ENCODE measurements around the gene LGMN.

The LGMN gene

GRCh38 chr14:92709340-92710000 lies 39.0 kb downstream of the LGMN start:
- TF ChIP-seq POLR2AphosphoS5 (IDR thresholded peaks at IDR 0.05; ENCODE audit: low read depth, low read length): no peak
- no peak for TF ChIP-seq FOXP2 (optimal IDR thresholded peaks at IDR 0.05; ENCODE audit: borderline replicate concordance, extremely low read depth, extremely low read length, insufficient read depth)
- no peak for TF ChIP-seq TAF1 (IDR thresholded peaks at IDR 0.05; ENCODE audit: borderline replicate concordance, insufficient read depth, low read length)
- no peak for TF ChIP-seq REST (IDR thresholded peaks at IDR 0.05; ENCODE audit: insufficient read depth in 1 of 2, low read depth in 2 of 2, low read length in 2 of 2)
- no peak for TF ChIP-seq SIN3A (IDR thresholded peaks at IDR 0.05; ENCODE audit: borderline replicate concordance, insufficient read depth, low read length)

- TF ChIP-seq POLR2AphosphoS5 (IDR thresholded peaks at IDR 0.05; ENCODE audit: low read depth, low read length) (no peak), REST (IDR thresholded peaks at IDR 0.05; ENCODE audit: insufficient read depth in 1 of 2, low read depth in 2 of 2, low read length in 2 of 2) (no peak), FOXP2 (optimal IDR thresholded peaks at IDR 0.05; ENCODE audit: borderline replicate concordance, extremely low read depth, extremely low read length, insufficient read depth) (no peak), SIN3A (IDR thresholded peaks at IDR 0.05; ENCODE audit: borderline replicate concordance, insufficient read depth, low read length) (no peak), TAF1 (IDR thresholded peaks at IDR 0.05; ENCODE audit: borderline replicate concordance, insufficient read depth, low read length) (no peak)
These were observed 42.0 kb downstream of the LGMN start for GRCh38 chr14:92706386-92706785.

GRCh38 chr14:92704821-92705220 lies 43.6 kb downstream of the LGMN start:
- TF ChIP-seq FOXP2 (optimal IDR thresholded peaks at IDR 0.05; ENCODE audit: borderline replicate concordance, extremely low read depth, extremely low read length, insufficient read depth) (no peak), TAF1 (IDR thresholded peaks at IDR 0.05; ENCODE audit: borderline replicate concordance, insufficient read depth, low read length) (no peak), POLR2AphosphoS5 (IDR thresholded peaks at IDR 0.05; ENCODE audit: low read depth, low read length) (no peak), SIN3A (IDR thresholded peaks at IDR 0.05; ENCODE audit: borderline replicate concordance, insufficient read depth, low read length) (no peak), REST (IDR thresholded peaks at IDR 0.05; ENCODE audit: insufficient read depth in 1 of 2, low read depth in 2 of 2, low read length in 2 of 2) (no peak)

GRCh38 chr14:92704036-92704804 lies 44.2 kb downstream of the LGMN start:
- TF ChIP-seq SIN3A (IDR thresholded peaks at IDR 0.05; ENCODE audit: borderline replicate concordance, insufficient read depth, low read length) (no peak), FOXP2 (optimal IDR thresholded peaks at IDR 0.05; ENCODE audit: borderline replicate concordance, extremely low read depth, extremely low read length, insufficient read depth) (no peak), POLR2AphosphoS5 (IDR thresholded peaks at IDR 0.05; ENCODE audit: low read depth, low read length) (no peak), TAF1 (IDR thresholded peaks at IDR 0.05; ENCODE audit: borderline replicate concordance, insufficient read depth, low read length) (no peak), REST (IDR thresholded peaks at IDR 0.05; ENCODE audit: insufficient read depth in 1 of 2, low read depth in 2 of 2, low read length in 2 of 2) (no peak)

All from PFSK-1 (cell line).